Subcutaneous preadipocyte (primary cell): Measurements from ENCODE around the gene NAA15. TPM values are rescaled to one million over a fixed set of nuclear protein-coding genes. Genes with fewer than 3 reads are reported as not detected.

Experiments used
- small RNA-seq: library from RNA; depleted of rRNA; stranded (forward); fragments of <200 nt; gene quantifications from one replicate; pipeline ENCODE3, GENCODE V24; 2012
- total RNA-seq: library from RNA; depleted of rRNA; stranded (reverse); fragments of >200 nt; gene quantifications from 2 replicates; pipeline ENCODE4 v1.2.3, GENCODE V29; 2012

Gene NAA15
- 36.0 and 60.6 TPM in 2 replicates for total RNA-seq

DNA sequence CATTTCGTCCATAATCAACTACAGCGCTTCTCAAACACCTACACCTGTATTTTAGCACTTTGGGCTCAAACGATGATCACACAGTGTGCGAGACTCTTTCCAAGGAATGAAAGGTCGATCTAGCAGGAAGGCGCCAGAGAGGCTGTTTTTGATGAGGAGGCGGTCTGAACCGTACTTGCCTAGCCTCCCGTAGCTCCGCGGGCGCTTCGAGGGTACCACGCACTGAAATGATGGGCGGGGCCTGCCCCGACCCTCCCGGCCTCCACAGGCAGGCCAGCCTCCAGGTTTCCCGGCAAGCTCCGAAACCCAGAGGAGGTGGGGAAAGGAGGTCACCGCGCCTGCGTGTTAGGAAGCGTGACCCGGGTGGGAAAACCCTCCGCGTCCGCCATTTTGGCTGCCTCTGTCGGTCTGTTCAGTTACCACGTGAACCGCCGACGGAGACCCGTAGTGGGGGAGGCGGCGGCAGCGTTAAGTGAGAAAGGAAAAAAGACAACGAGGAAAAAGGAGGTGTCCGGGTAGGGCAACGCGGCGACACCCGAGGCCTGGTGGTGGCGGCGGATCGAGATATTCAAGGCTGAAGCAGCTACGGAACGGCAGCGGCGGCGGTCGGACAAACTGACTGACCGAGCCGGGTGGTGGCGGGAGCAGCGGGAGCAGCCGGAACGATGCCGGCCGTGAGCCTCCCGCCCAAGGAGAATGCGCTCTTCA, at the start of gene NAA15:
NAA15 (plus strand) TSS at position 393 of the 708 bp plus-strand sequence; CDS start at position 666, 273 bp downstream.

DNA sequence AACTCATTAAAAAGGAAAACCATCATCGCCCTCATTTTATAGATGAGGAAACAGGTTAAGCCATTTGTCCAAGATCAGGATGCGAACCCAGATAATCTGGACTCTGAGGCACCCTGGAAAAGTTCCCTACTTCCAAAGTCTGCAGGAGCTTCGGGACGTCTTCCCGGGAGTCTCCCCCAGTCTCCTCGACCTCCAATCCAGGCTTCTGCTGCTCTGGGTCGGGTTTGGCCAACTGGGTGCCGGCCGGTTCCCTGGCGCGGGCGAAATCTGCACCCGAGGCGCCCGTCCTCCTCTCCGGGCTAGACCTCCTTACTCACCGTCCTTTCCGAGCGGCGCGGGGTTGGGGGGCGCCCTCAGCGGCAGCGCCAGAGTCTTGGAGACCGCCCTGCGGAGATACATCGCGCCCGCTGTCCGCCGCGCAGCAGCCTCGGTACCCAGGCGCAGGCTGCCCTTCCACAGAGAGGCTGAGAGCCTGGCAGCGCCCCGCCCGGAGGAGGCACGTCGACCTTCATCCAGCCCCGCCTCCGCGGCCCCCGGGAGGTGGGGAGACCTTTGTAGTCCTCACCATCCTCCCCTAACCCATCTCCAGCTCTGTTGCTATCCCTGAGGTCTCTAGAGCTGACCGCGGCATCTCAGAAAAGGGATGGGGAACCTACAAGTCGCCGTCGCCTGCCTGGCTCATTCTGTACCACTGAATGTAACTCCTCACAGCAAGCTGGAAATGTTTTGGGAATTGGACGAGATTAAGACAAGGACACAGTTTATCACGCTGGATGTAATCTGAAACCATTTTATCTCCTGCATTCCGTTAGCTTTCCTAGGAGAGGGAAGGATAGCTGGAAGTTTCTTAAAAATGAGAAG, 21.3 kb upstream of the NAA15 start, which contains the start of gene MGARP:
MGARP (minus strand) TSS at position 466 of the 861 bp plus-strand sequence; CDS start at position 399, 67 bp downstream.

DNA sequence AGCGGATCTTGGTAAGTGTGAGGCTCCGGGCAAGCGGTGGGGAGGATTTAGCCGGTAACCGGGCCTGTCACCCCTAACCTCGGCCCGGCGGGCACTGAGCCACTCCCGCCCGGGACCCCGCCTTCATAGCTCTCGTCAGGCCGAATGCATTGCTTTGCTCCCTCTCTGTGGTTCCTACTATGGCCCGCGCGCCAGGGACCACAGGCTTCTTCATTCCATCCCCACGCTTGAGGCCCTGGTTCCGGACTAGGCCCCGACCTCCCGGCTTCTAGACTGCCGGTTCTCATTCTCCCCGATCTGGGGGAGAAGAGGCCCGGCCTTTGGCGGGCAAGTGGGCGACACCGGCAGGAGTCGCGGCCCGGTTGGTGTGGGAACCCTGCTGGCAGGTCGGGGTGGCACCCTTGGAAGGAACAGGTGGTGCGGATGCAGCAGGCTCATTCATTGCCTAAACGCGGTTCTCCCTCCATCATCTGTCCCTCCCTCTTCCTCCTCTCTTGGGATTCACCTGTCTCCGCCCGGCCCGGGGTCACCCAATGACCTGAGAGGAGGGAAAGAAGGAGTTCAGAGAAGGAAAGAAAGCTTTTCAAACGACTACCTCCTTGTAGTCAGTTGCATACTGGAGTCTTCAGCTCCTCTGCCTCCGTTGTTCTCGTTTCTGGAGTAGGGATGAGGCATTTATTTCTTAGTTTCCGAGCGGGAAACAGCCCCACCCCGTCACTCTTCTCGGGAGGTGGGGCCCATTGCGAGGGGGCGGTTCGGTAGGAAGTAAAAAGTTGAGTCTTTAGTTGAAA, 711 bp downstream of the NAA15 start, which contains the start of gene NDUFC1:
NDUFC1 (minus strand) TSS at position 657 of the 791 bp plus-strand sequence. CDS start 6,679 bp downstream, outside the sequence.

DNA sequence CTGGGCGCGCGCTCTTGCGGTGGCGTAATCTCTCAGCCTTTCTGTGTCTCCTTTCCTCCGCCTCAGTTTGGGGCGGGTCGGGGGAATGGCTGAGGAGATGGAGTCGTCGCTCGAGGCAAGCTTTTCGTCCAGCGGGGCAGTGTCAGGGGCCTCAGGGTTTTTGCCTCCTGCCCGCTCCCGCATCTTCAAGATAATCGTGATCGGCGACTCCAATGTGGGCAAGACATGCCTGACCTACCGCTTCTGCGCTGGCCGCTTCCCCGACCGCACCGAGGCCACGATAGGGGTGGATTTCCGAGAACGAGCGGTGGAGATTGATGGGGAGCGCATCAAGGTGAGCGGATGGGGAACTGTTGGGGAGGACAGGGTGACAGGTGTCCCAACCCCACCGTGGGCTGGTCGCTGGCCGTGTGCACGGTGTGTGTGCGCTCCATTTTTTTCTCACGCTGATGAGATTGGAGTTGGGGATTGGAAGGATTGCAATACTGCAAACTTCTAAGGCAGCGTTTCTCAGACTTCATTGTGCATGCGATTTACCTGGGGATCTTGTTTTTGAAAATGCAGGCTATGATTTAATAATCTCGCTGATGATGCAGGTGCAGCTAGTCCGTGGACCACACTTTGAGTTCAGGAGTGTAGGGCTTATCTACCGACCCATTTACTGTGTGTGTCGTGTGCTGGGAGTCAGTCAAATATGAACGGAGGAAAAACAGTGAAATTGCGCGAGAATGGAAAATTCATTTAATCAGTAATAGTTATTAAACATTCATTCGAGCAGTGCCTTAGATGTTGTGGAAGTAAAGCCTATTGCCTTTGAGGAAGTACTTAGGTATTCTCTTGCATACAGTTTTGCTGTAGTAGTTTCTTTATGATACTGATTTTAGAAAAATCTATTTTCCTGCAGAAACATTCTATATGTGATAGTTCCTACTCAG, 153.1 kb downstream of the NAA15 start, which contains the start of gene RAB33B:
RAB33B (plus strand) TSS at position 11 of the 935 bp plus-strand sequence; CDS start at position 86, 75 bp downstream.

Small RNAs within 50 kb of the gene (small RNA-seq; reads per million reads assigned to genes)
- gene RF01225 = not detected
- gene RNU6-1074P = not detected
- not detected for gene RNU6-1214P

Other genes starting within 250 kb of the NAA15 start
- gene ELF2, start 124.3 kb upstream of the NAA15 start, total RNA-seq = 27.2 and 34.6 TPM in 2 replicates
- 1.8 TPM in 2 replicates for gene MGARP, start 21.3 kb upstream of the NAA15 start, total RNA-seq
- gene NDUFC1, start 972 bp downstream of the NAA15 start, total RNA-seq = 26.6 and 30.9 TPM in 2 replicates
- gene RAB33B, start 152.6 kb downstream of the NAA15 start, total RNA-seq = 8.8 and 10.6 TPM in 2 replicates